Right ventricle myocardium inferior (tissue), 1 donor: ENCODE data around the gene CSMD2. TPM values are rescaled to one million over a fixed set of nuclear protein-coding genes. Genes with fewer than 3 reads are reported as not detected.

ENCODE experiments used
- ATAC-seq: fragments of 200-7000 bp; cut with Tn5 transposase; one replicate; pipeline ENCODE4 v1.9.1; 2020; ENCODE audit warnings: mild to moderate bottlenecking, moderate library complexity
- DNase-seq: peaks from one replicate; pipeline ENCODE4 v3.0.0; 2021; ENCODE audit errors: missing footprints
- intact Hi-C: fragments of 100-400 bp; cut with DNase I; formaldehyde crosslinking; loops from one replicate; pipeline ENCODE4 v1.11.0; 2022
- total RNA-seq: library from RNA; stranded (reverse); fragmentation: NEBNext Ultra II Directional; extraction: Animal tissue kit (Norgen Biotek cat#: 25700); gene quantifications from one replicate; pipeline ENCODE4 v1.2.1, GENCODE V29; 2021
- donor health status: DM: no; HTN: yes; CAD: no; lungs with severe emphysema.

The CSMD2 gene
- total RNA-seq, 1 donor from 2014 or later: 0.32 TPM

- DNase-seq (no peak), ATAC-seq (no peak)
- intact Hi-C loops: no loop called here
These were observed 209.9 kb downstream of the CSMD2 start for GRCh38 chr1:33955096-33955495.

- intact Hi-C loops: no loop called here
- ATAC-seq: no peak
These were observed 215.5 kb downstream of the CSMD2 start for GRCh38 chr1:33949570-33949969.

DNA sequence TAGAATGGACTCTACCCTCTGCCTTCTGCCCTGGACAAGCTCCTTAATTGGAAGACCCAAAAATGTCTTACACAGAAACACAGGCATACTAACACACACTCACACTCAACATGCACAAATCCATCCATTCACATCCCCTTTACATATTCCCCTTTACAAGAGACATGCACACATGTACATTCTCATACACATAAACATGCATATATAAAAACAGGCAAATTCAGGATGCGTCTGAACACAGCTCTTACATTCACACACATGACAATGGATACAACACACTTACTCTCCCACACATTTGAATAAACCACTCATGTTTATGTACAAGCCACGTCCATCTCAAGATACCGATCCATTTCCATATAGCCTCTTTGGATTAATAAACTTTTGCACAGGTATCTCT is 216.7 kb downstream of the CSMD2 start:
- DNase-seq (no peak), ATAC-seq (no peak)
- intact Hi-C loops: no loop called here

More at GRCh38 chr1:33949570-33949969, 215.5 kb downstream of the CSMD2 start:
- DNase-seq: no peak

DNA sequence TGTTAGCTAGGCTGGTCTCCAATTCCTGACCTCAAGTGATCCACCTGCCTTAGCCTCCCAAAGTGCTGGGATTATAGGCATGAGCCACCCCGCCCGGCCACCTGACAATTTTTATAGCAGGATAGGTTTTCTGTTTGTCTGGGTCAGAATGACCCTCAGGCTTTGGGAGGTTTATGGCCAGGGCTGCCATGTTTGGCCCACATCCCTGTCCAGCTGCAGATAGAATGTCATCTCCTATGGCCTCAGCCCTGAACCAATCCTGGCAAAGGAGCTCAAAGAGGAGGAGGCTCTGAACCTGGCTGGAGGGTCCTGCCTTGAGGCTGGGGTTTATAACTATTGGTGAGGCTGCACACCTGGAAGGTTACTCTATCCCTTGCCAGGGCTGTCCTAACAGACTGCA is 218.2 kb downstream of the CSMD2 start:
- intact Hi-C loops: no loop called here
- DNase-seq (no peak), ATAC-seq (no peak)

DNA sequence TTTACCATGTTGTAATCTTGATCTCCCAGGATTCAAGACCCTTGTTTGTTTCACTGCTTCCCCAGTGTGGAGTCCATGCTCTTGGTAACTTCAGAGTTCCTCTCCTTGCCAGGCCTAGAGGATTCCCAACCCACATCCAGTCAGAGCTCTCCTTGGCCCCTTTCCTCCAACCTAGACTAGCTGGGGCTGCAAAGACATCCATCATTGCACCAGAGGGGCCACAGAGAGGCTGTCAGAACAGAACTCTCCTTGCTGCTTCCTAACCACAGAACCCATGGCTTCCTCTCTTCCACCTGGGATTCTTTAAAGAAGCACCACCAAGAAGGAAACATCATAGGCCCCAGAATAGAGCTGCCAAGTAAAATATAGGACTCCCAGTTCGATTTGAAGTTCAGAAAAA is 220.2 kb downstream of the CSMD2 start:
- ATAC-seq (no peak), DNase-seq (no peak)
- intact Hi-C loops: no loop called here

GRCh38 chr1:33943978-33944377 is 221.1 kb downstream of the CSMD2 start:
- intact Hi-C loops: no loop called here
- no peak for ATAC-seq
- DNase-seq: no peak

- ATAC-seq: no peak
- DNase-seq: no peak
- intact Hi-C loops: no loop called here
These were observed 232.2 kb downstream of the CSMD2 start for GRCh38 chr1:33932871-33933270.

DNA sequence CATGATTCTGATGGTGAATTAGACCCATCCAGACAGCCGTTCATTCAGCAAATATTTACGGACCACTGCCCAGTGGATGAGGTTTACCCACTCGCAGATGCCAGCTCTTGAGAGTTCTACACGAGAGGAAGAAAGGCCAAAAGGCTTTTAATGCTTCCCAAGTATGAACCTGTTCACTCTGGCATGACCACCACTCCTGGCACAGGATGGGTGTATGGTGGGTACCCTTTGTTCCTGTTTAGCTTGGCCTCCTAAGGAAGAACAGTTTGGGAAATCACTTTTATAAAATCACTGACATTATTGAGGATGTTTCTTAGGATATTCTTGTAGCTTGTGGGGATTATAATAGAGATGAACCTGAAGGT is 233.9 kb downstream of the CSMD2 start:
- no peak for ATAC-seq
- intact Hi-C loops: no loop called here
- no peak for DNase-seq

DNA sequence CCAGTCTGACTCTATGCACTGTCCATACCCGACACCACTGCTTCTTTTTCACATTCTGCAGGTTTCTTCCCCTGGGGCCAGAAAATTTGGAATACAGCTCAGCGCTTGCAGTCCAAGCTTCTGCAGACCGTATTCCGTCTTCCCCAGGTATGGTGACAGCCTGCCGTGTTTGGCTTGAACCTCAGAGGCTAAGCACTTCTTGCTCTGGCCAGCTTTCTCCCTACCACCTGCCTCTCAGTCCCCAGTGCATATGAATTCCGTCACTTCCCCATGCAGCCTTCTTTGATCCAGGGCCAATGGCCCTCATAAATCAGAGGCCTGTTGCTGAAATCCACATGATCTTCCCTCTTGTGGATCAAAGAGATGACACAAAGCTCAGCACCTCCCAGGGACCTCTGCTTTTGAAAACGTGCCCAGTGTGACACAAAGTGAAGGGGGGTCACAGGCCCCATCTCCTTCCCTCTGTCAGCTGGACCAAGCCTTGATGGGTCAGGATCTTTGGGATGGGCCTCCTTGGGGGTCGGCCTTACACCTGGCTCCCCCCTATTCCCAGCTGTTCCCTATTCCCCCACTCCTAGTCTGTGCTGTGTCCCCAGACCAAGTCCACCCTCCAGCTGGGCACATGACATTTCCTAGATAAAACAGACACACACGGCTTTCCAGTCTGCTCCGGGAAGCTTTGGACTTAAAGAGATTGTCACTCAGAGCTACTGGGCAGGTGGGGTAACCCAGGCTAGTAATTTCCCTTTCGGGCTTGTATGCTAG is 234.5 kb downstream of the CSMD2 start:
- DNase-seq (no peak), ATAC-seq (no peak)
- intact Hi-C loops: no loop called here

DNA sequence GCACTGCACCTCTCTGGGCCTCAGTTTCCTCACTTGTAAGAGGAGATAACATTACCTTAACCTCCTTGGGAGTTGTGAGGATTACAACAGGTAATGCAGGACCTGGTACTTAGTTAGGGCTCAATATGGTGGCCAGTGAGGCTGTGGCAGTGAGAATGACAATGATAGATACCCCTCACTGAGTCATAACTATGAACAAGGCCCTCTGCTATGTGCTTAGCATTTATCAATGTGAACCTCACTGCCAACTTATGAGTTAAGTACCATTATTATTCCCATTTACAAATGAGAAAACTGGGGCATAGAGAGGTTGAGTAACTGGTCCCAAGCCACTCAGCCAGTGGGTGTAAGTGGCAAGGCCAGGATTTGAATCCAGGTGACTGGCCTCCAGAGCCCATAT is 236.8 kb downstream of the CSMD2 start:
- intact Hi-C loops: no loop called here
- DNase-seq: no peak

GRCh38 chr1:33927721-33928120 is 237.3 kb downstream of the CSMD2 start:
- intact Hi-C loops: no loop called here
- no peak for DNase-seq
- no peak for ATAC-seq

More for the DNA sequence above, 236.8 kb downstream of the CSMD2 start:
- no peak for ATAC-seq

DNA sequence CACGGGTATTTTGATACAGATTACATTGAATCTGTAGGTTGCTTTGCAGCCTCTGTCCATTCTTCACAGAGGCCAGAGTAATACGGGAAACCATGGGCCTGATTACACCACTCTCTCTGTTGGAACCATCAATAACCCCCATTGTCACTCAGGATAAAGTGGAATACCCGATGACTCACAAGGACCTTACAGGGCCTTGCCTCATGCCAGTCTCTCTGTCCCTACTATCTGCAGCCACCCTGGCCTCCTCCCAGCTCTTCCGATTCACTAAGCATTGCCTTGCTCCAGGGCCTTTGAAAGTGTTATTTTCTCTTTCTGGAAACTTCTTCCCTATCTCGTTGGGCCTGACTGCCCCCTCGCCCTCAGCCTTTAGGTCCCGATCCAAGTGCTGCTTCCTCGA is 239.4 kb downstream of the CSMD2 start:
- intact Hi-C loops: no loop called here
- DNase-seq: no peak
- no peak for ATAC-seq

GRCh38 chr1:33921281-33921680 is 243.7 kb downstream of the CSMD2 start:
- no peak for ATAC-seq

DNA sequence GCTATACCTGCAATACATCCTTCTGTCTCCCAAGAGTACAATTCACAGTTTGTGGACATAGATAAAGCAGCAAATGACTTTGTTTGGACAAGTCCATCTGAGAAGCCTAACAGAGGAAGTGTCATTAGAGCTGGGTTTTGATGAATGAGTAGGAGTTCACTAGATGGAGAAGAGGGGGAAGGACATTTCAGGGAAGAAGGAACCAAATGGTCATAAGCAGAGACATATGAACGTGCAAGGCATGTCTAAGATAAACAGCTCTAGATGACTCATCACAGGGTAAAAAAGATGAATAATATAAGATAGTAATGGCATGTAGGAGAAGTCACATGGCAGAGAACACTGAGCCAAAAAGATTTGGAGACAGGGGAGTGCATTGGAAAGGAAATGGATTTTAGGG is 246.7 kb downstream of the CSMD2 start:
- ATAC-seq (no peak), DNase-seq (no peak)
- intact Hi-C loops: no loop called here

More at GRCh38 chr1:33921281-33921680, 243.7 kb downstream of the CSMD2 start:
- DNase-seq: no peak
- intact Hi-C loops: no loop called here

DNA sequence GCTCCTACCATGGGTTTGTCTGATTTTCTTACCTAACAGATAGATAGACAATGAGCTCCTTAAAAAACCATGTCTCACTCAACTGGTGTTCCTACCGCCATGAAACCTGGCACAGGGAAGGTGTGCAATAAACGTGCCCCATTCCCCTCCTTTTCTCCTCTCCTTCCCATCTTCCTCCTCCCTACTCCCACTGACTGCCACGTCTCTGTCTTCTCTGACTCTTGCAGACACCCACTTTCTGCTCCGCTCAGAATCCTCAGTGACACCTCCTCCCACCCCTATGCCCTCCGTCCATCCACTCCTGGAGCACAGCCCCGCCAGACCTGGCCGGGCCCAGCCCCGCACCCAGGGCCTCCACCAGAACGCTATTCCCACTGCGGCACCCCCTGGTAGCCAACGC is 248.2 kb downstream of the CSMD2 start:
- ATAC-seq (no peak), DNase-seq (no peak)
- intact Hi-C loops: no loop called here

- ATAC-seq: no peak
- intact Hi-C loops: no loop called here
- DNase-seq: no peak
These were observed 250.5 kb downstream of the CSMD2 start for GRCh38 chr1:33914531-33914930.

- ATAC-seq (peak; percentile 48), DNase-seq (no peak)
- intact Hi-C loops: no loop called here
These were observed 256.6 kb downstream of the CSMD2 start for GRCh38 chr1:33908324-33908956.

GRCh38 chr1:33906156-33906555 is 258.9 kb downstream of the CSMD2 start:
- intact Hi-C loops: no loop called here
- ATAC-seq (no peak), DNase-seq (no peak)

- no peak for ATAC-seq
- intact Hi-C loops: no loop called here
- DNase-seq: no peak
These were observed 259.8 kb downstream of the CSMD2 start for GRCh38 chr1:33905241-33905640.

- ATAC-seq (no peak), DNase-seq (no peak)
- intact Hi-C loops: no loop called here
These were observed 261.8 kb downstream of the CSMD2 start for GRCh38 chr1:33903210-33903589.
